Osteoblast (primary cell): ENCODE data around the gene ARHGEF28. TPM values are rescaled to one million over a fixed set of nuclear protein-coding genes. Genes with fewer than 3 reads are reported as not detected.

Experiments
- DNase-seq: peaks from one replicate; pipeline ENCODE4 v3.0.0; 2011; ENCODE audit warnings: low spot score, mixed read lengths; ENCODE audit not compliant: insufficient read length; ENCODE audit errors: missing footprints
- H2AFZ ChIP-seq: 2 replicates; pipeline ENCODE4 v1.6.0; 2011; ENCODE audit warnings: mild to moderate bottlenecking, low read length
- H3K27ac ChIP-seq: 2 replicates; pipeline ENCODE4 v1.5.1; 2011; ENCODE audit warnings: mild to moderate bottlenecking, low read depth, low read length, moderate library complexity
- H3K27me3 ChIP-seq: 2 replicates; pipeline ENCODE4 v1.6.0; 2012; ENCODE audit warnings: mild to moderate bottlenecking, control low read depth, inconsistent platforms, low read length, moderate library complexity; ENCODE audit not compliant: insufficient read depth
- H3K36me3 ChIP-seq: 2 replicates; pipeline ENCODE4 v1.5.1; 2011; ENCODE audit warnings: mild to moderate bottlenecking, low read length, control low read depth, moderate library complexity; ENCODE audit not compliant: insufficient read depth
- H3K4me1 ChIP-seq: 2 replicates; pipeline ENCODE4 v1.5.1; 2011; ENCODE audit warnings: mild to moderate bottlenecking, low read length, control low read depth, moderate library complexity; ENCODE audit not compliant: insufficient read depth
- H3K4me2 ChIP-seq: 2 replicates; pipeline ENCODE4 v1.6.0; 2011; ENCODE audit warnings: mild to moderate bottlenecking, low read length; ENCODE audit not compliant: insufficient read depth
- H3K4me3 ChIP-seq: fragments of 200-600 bp; sonication (generic); 3 replicates; pipeline ENCODE4 v1.5.1; 2012; ENCODE audit warnings: mild to moderate bottlenecking, low read length, inconsistent platforms; ENCODE audit not compliant: insufficient read depth
- H3K79me2 ChIP-seq: 2 replicates; pipeline ENCODE4 v1.6.0; 2012; ENCODE audit warnings: mild to moderate bottlenecking, low read length, control low read depth, inconsistent platforms; ENCODE audit not compliant: insufficient read depth
- H3K9me3 ChIP-seq: 2 replicates; pipeline ENCODE4 v1.5.1; 2011; ENCODE audit warnings: low read depth, low read length, control low read depth
- H4K20me1 ChIP-seq: 2 replicates; pipeline ENCODE4 v1.6.0; 2012; ENCODE audit warnings: mild to moderate bottlenecking, low read length, control low read depth; ENCODE audit not compliant: insufficient read depth
- CTCF ChIP-seq: IDR thresholded peaks from 2 replicates; pipeline ENCODE4 v1.5.1; 2011; ENCODE audit warnings: mild to moderate bottlenecking, low read depth, low read length, moderate library complexity; ENCODE audit errors: extremely low read depth
- total RNA-seq: library from RNA; depleted of rRNA; stranded (reverse); fragments of >200 nt; gene quantifications from 2 replicates; pipeline ENCODE4 v1.2.3, GENCODE V29; 2012

The ARHGEF28 gene
- total RNA-seq, 1 donor, result 64.4 TPM

- no peak for TF ChIP-seq CTCF
- no peaks in the 10 kb centered on the region for H3K79me2 ChIP-seq
- H3K4me3 ChIP-seq, result no peak overlapping the region
- no peaks in the 10 kb centered on the region for H3K27me3 ChIP-seq
- peak overlapping the region; percentile 28 for H3K4me2 ChIP-seq
- peak overlapping the region; percentile 83 for H2AFZ ChIP-seq
- H4K20me1 ChIP-seq, result no peaks in the 10 kb centered on the region
- no peaks in the 10 kb centered on the region for H3K4me1 ChIP-seq
- no peaks in the 10 kb centered on the region for H3K9me3 ChIP-seq
- H3K36me3 ChIP-seq, result no peaks in the 10 kb centered on the region
- DNase-seq, result no peak
- no peak overlapping the region for H3K27ac ChIP-seq
Measured at GRCh38 chr5:73617510-73618279, 8.3 kb upstream of the ARHGEF28 start.

GRCh38 chr5:73619606-73620333, 6.2 kb upstream of the ARHGEF28 start:
- peak; percentile 49 for DNase-seq
- Histone ChIP-seq H3K27me3 (no peaks in the 10 kb centered on the region), H2AFZ (no peak overlapping the region), H3K4me3 (no peak overlapping the region), H4K20me1 (no peaks in the 10 kb centered on the region), H3K4me1 (no peaks in the 10 kb centered on the region), H3K4me2 (no peak overlapping the region), H3K79me2 (no peaks in the 10 kb centered on the region), H3K27ac (no peak overlapping the region), H3K36me3 (no peaks in the 10 kb centered on the region), H3K9me3 (no peaks in the 10 kb centered on the region)
- TF ChIP-seq CTCF, result no peak

GRCh38 chr5:73620334-73620687, 5.7 kb upstream of the ARHGEF28 start:
- Histone ChIP-seq H3K4me1 (no peaks in the 10 kb centered on the region), H3K27ac (no peak overlapping the region), H2AFZ (no peak overlapping the region)

More at GRCh38 chr5:73620334-73620687, 5.7 kb upstream of the ARHGEF28 start:
- no peaks in the 10 kb centered on the region for H3K36me3 ChIP-seq
- DNase-seq, result no peak
- H3K9me3 ChIP-seq, result no peaks in the 10 kb centered on the region
- no peak for TF ChIP-seq CTCF
- no peak overlapping the region for H3K4me3 ChIP-seq
- H3K4me2 ChIP-seq, result no peak overlapping the region
- no peaks in the 10 kb centered on the region for H3K79me2 ChIP-seq
- H3K27me3 ChIP-seq, result no peaks in the 10 kb centered on the region
- H4K20me1 ChIP-seq, result no peaks in the 10 kb centered on the region
